ENCODE data around the gene PDGFRB.

PDGFRB gene

GRCh38 chr5:150066901-150067396 is 88.7 kb downstream of the PDGFRB start:
- no peak overlapping the region for H3K27ac ChIP-seq (replicated peaks)
- no peak overlapping the region for H3K4me3 ChIP-seq (replicated peaks; ENCODE audit: insufficient read depth, low read length)
- TF ChIP-seq SPI1 (IDR thresholded peaks at IDR 0.05; ENCODE audit: borderline replicate concordance, low read depth), result no peak
- no peak for TF ChIP-seq GABPA (IDR thresholded peaks at IDR 0.05; ENCODE audit: low read depth)
- TF ChIP-seq REST (IDR thresholded peaks at IDR 0.05; ENCODE audit: insufficient replicate concordance, low read depth), result no peak
- TF ChIP-seq POLR2AphosphoS5 (IDR thresholded peaks at IDR 0.05; ENCODE audit: low read depth), result no peak
- no peaks in the 10 kb centered on the region for H3K27me3 ChIP-seq (ENCODE audit: insufficient read depth, poor library complexity, severe bottlenecking)
- DNase-seq (ENCODE audit: low read depth in 1 of 2, low spot score in 1 of 2), result peak; percentile 31 to 74

- H3K27me3 ChIP-seq (ENCODE audit: insufficient read depth, poor library complexity, severe bottlenecking), result no peaks in the 10 kb centered on the region
- no peak overlapping the region for H3K27ac ChIP-seq (replicated peaks)
- TF ChIP-seq SPI1 (IDR thresholded peaks at IDR 0.05; ENCODE audit: borderline replicate concordance, low read depth) (no peak), CTCF (IDR thresholded peaks at IDR 0.05; ENCODE audit: insufficient read depth, low read length) (no peak), GABPA (IDR thresholded peaks at IDR 0.05; ENCODE audit: low read depth) (no peak), POLR2AphosphoS5 (IDR thresholded peaks at IDR 0.05; ENCODE audit: low read depth) (no peak), REST (IDR thresholded peaks at IDR 0.05; ENCODE audit: insufficient replicate concordance, low read depth) (no peak)
- H3K4me3 ChIP-seq (replicated peaks; ENCODE audit: insufficient read depth, low read length), result no peak overlapping the region
- DNase-seq (ENCODE audit: low read depth in 1 of 2, low spot score in 1 of 2), result no peak
Observed at GRCh38 chr5:150066436-150066835, 89.2 kb downstream of the PDGFRB start.

- Histone ChIP-seq H3K27me3 (ENCODE audit: insufficient read depth, poor library complexity, severe bottlenecking) (no peaks in the 10 kb centered on the region), H3K4me3 (replicated peaks; ENCODE audit: insufficient read depth, low read length) (no peak overlapping the region), H3K27ac (replicated peaks) (no peak overlapping the region; the same call in 1 of the 2 replicates)
- TF ChIP-seq SPI1 (IDR thresholded peaks at IDR 0.05; ENCODE audit: borderline replicate concordance, low read depth), result no peak
- TF ChIP-seq POLR2AphosphoS5 (IDR thresholded peaks at IDR 0.05; ENCODE audit: low read depth), result no peak
- DNase-seq (ENCODE audit: low read depth in 1 of 2, low spot score in 1 of 2), result peak; percentile 45 to 90
Observed at GRCh38 chr5:150065886-150066285, 89.8 kb downstream of the PDGFRB start.

GRCh38 chr5:150065346-150065745 is 90.3 kb downstream of the PDGFRB start:
- Histone ChIP-seq H3K27ac (replicated peaks) (no peak overlapping the region; the same call in 1 of the 2 replicates), H3K4me3 (replicated peaks; ENCODE audit: insufficient read depth, low read length) (no peak overlapping the region), H3K27me3 (ENCODE audit: insufficient read depth, poor library complexity, severe bottlenecking) (no peaks in the 10 kb centered on the region)
- TF ChIP-seq SPI1 (IDR thresholded peaks at IDR 0.05; ENCODE audit: borderline replicate concordance, low read depth) (no peak), REST (IDR thresholded peaks at IDR 0.05; ENCODE audit: insufficient replicate concordance, low read depth) (no peak), CTCF (IDR thresholded peaks at IDR 0.05; ENCODE audit: insufficient read depth, low read length) (no peak), POLR2AphosphoS5 (IDR thresholded peaks at IDR 0.05; ENCODE audit: low read depth) (no peak), GABPA (IDR thresholded peaks at IDR 0.05; ENCODE audit: low read depth) (no peak)
- DNase-seq (ENCODE audit: low read depth in 1 of 2, low spot score in 1 of 2), result no peak

Data from HL-60 (cell line).